LNCAP (cell line): ENCODE results near the gene EXD2.

Source experiments
- TF ChIP-seq, protein P1 (sequence below): fragments of 450-650 bp; IDR thresholded peaks from 2 replicates; pipeline ENCODE4 v1.5.1; 2017; ENCODE audit warnings: mild to moderate bottlenecking

EXD2 gene

DNA sequence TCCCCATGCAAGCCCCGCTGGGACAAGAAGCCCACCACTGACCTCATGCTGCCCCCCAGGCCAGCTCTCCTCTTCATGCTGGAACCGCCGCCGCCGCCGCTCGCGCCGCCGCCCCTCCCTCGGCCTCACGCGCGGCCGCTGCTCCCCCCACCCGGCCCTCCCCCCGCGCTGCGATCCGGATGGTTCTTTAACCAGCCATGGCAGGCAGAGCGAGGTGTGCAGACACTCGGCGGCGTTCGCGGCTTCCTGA is 38.5 kb upstream of the EXD2 start, which contains the start of gene DCAF5:
DCAF5 (minus strand) TSS at position 218 of the 250 bp plus-strand sequence; CDS start at position 77, 141 bp downstream.
- TF ChIP-seq, protein P1, sequence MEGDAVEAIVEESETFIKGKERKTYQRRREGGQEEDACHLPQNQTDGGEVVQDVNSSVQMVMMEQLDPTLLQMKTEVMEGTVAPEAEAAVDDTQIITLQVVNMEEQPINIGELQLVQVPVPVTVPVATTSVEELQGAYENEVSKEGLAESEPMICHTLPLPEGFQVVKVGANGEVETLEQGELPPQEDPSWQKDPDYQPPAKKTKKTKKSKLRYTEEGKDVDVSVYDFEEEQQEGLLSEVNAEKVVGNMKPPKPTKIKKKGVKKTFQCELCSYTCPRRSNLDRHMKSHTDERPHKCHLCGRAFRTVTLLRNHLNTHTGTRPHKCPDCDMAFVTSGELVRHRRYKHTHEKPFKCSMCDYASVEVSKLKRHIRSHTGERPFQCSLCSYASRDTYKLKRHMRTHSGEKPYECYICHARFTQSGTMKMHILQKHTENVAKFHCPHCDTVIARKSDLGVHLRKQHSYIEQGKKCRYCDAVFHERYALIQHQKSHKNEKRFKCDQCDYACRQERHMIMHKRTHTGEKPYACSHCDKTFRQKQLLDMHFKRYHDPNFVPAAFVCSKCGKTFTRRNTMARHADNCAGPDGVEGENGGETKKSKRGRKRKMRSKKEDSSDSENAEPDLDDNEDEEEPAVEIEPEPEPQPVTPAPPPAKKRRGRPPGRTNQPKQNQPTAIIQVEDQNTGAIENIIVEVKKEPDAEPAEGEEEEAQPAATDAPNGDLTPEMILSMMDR: no peak

DNA sequence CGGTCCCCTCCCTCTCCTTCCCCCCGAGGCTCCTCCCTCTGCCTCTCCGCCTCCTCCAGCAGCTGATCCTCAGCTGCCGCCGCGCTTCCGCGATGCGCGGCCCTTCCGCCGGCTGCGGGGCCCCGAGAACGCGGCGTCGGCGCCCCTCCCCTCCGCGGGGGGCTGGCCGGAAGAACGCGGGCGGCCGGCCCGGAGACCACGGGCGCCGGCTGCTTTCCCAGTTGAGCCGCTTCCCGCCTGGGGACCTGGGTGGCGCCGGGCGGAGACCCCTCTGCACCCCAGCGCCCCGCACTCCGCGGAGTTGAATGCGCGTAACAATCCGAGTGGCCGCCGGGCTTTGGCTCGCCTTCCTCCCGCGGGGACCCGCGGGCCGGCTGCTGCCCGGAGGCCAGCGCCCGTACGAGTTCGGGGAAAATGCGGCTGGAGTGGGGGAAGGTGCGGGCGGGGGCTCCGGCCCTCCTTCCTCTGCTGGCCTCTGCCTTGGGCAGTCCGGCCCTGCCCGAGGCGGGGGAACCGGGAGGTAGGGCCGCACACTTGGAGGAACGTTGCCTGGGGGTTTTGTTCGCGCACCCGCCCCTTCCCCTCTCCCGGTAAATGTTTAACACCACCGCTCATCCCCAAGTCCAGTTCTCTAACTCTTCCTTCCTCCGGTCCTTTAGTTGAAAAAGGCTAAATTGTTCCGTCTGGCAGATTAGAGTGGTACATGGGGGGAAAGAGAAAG is 38.0 kb upstream of the EXD2 start:
- TF ChIP-seq, protein P1: no peak

DNA sequence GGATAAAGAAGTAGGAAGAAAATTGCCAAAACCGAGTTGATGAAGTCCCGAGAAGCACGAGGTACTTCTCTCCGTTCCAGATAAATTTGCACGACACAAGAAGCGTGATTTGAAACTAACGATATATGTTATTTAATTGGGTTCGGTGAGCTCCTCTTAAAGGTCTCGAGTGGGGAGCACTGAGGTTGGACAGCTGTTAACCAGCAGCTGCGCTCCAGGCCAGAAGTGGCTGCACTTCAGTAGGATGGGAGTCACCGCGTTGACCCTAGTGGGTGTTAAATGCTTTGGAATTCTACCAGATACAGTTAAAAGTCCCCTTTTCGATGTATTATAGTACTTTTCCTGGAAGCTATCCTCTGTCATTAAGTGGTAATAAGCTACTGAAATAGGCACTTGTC is 37.4 kb upstream of the EXD2 start:
- TF ChIP-seq, protein P1: no peak

DNA sequence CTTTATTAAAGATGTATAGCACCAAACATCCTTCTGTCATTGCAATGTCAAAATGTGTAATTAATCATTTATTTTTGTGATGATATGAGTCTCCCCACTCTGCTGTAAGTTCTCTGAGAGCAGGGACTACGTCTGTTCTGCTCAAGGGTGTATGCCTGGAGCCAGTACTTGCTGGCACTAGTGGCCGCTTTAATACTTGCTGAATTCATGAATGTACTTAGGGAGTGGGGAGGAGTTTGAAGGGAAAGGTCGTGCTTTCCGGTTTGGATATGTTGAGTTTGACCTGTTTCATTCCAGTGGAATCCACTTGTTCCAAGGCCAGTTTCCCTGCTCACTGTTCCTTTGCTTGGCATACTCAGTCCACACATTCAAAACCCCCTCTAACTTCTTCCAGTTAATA is 36.5 kb upstream of the EXD2 start:
- TF ChIP-seq, protein P1: no peak

DNA sequence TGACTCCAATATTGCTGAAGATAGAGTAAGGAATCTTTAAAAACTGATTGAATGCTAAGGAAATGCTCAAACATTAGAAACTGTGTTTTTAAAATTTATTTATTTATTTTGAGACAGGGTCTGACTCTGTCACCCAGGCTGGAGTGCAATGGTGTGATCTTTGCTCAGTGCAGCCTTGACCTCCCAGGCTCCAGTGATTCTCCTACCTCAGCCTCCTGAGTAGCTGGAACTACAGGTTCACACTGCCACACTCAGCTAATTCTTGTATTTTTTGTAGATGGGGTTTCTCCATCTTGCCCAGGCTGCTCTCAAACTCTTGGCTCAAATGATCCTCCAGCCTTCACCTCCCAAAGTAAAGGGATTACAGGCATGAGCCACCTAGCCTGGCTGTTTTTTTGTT is 35.1 kb upstream of the EXD2 start:
- TF ChIP-seq, protein P1: no peak

DNA sequence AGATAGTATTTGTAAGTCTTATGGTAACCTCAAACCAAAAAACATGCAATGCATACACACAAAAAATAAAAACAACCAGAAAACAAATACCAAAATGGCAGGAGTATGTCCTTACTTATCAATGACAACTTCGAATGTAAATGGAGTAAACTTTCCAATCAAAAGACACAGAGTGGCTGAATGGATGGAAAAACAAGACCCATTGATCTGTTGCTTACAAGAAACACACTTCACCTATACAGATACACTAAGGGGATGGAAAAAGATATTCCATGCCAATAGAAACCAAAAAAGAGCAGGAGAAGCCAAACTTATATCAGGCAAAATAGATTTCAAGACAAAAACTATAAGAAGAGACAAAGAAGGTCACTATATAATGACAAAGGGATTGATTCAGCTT is 29.7 kb upstream of the EXD2 start:
- TF ChIP-seq, protein P1: no peak

DNA sequence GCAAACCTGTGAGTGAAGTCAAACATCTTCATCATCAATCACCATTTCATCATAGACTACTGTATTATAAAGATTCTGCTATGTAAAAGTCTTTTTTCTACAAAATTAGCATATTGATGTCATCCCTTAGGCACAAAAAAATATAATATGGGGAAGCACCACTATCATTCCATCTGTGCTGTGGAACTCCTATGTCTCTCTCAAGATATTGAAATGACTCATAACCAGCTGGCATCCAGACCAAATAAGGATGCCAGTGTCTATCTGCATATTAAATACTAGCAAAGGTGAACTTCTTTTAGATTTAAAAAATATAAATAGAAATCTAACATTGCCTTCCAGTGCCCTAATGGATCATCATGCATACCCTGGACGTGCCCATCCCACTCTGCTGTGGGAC is 20.5 kb upstream of the EXD2 start:
- TF ChIP-seq, protein P1: no peak

DNA sequence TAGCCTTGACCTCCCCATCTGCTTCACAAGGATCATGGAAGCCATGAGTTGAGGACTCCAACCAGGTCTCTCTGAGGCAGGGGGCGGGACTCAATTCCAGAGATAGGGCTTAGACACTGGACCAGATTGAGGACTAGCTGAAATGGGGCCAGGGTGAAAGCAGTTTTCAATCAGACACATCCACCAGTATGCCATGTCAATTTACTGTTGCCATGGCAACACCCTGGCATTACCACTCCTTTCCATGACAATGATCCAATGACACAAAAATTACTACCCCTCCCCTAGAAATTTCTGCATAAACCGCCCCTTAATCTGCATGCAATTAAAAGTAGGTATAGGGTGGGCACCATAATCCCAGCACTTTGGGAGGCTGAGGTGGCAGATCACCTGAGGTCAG is 19.7 kb upstream of the EXD2 start:
- TF ChIP-seq, protein P1: no peak
